ENCODE results near the gene TECTA.
"Not testable (repeated sequence)": the region's sequence is repeated elsewhere in the genome, so short reads cannot be mapped to it uniquely, and the experiment has no call there.

TECTA gene

GRCh38 chr11:121237686-121238658 lies 136.9 kb downstream of the TECTA start:
- in situ Hi-C loops (cut with HindIII; ENCODE audit: low pct_ligation_motif_present, low pct_unique_long_range_greater_than_20kb, low sequenced_read_pairs), result no loop called here
- no peak for DNase-seq

- DNase-seq, result no peak
- in situ Hi-C loops (cut with HindIII; ENCODE audit: low pct_ligation_motif_present, low pct_unique_long_range_greater_than_20kb, low sequenced_read_pairs), result no loop called here
These were observed 137.9 kb downstream of the TECTA start for GRCh38 chr11:121238956-121239355.

- DNase-seq; in situ Hi-C loops (cut with HindIII; ENCODE audit: low pct_ligation_motif_present, low pct_unique_long_range_greater_than_20kb, low sequenced_read_pairs): not testable (repeated sequence)
These were observed 139.0 kb downstream of the TECTA start for GRCh38 chr11:121240001-121240400.

GRCh38 chr11:121240650-121241303 lies 139.7 kb downstream of the TECTA start:
- in situ Hi-C loops (cut with HindIII; ENCODE audit: low pct_ligation_motif_present, low pct_unique_long_range_greater_than_20kb, low sequenced_read_pairs), result no loop called here
- DNase-seq, result no peak

Measured in ACHN (cell line).